ENCODE results near the gene POLD2.

POLD2 gene

GRCh38 chr7:44119829-44120380 is 3.4 kb downstream of the POLD2 start:
- no peak overlapping the region for H3K4me3 ChIP-seq (ENCODE audit: low read depth, low read length)
- DNase-seq, result no peak
- H3K36me3 ChIP-seq, result peaks cover 51% of the 10 kb centered on the region
- H3K4me1 ChIP-seq, result no peaks in the 10 kb centered on the region
- TF ChIP-seq CTCF (IDR thresholded peaks at IDR 0.05; ENCODE audit: low read depth, low read length), result no peak
- H3K27me3 ChIP-seq, result no peaks in the 10 kb centered on the region
- no peaks in the 10 kb centered on the region for H3K9me3 ChIP-seq

- TF ChIP-seq CTCF (IDR thresholded peaks at IDR 0.05; ENCODE audit: low read depth, low read length), result no peak
- Histone ChIP-seq H3K4me3 (ENCODE audit: low read depth, low read length) (no peak overlapping the region), H3K27me3 (no peaks in the 10 kb centered on the region), H3K9me3 (no peaks in the 10 kb centered on the region), H3K36me3 (peaks cover 63% of the 10 kb centered on the region), H3K4me1 (no peaks in the 10 kb centered on the region)
- no peak for DNase-seq
These were observed 5.4 kb downstream of the POLD2 start for GRCh38 chr7:44117801-44118429.

GRCh38 chr7:44116789-44117666 is 6.3 kb downstream of the POLD2 start:
- Histone ChIP-seq H3K27me3 (no peaks in the 10 kb centered on the region), H3K9me3 (no peaks in the 10 kb centered on the region), H3K4me3 (ENCODE audit: low read depth, low read length) (no peak overlapping the region), H3K4me1 (no peaks in the 10 kb centered on the region), H3K36me3 (peaks cover 61% of the 10 kb centered on the region)
- DNase-seq, result no peak
- TF ChIP-seq CTCF (IDR thresholded peaks at IDR 0.05; ENCODE audit: low read depth, low read length), result no peak

GRCh38 chr7:44116087-44116788 is 7.1 kb downstream of the POLD2 start:
- Histone ChIP-seq H3K4me1 (no peaks in the 10 kb centered on the region), H3K4me3 (ENCODE audit: low read depth, low read length) (no peak overlapping the region), H3K27me3 (no peaks in the 10 kb centered on the region), H3K36me3 (peaks cover 53% of the 10 kb centered on the region), H3K9me3 (no peaks in the 10 kb centered on the region)
- no peak for DNase-seq
- no peak for TF ChIP-seq CTCF (IDR thresholded peaks at IDR 0.05; ENCODE audit: low read depth, low read length)

- peaks cover 38% of the 10 kb centered on the region for H3K36me3 ChIP-seq
- no peaks in the 10 kb centered on the region for H3K27me3 ChIP-seq
- TF ChIP-seq CTCF (IDR thresholded peaks at IDR 0.05; ENCODE audit: low read depth, low read length), result no peak
- H3K4me1 ChIP-seq, result no peaks in the 10 kb centered on the region
- DNase-seq, result no peak
- no peak overlapping the region for H3K4me3 ChIP-seq (ENCODE audit: low read depth, low read length)
- H3K9me3 ChIP-seq, result no peaks in the 10 kb centered on the region
These were observed 8.6 kb downstream of the POLD2 start for GRCh38 chr7:44114586-44115310.

Measured in BE2C (cell line).